ENCODE data around the gene HOXD11.

The HOXD11 gene

GRCh38 chr2:176122683-176123410 lies 15.8 kb downstream of the HOXD11 start, which contains the start of gene HOXD9:
HOXD9 (plus strand) TSS chr2:176122719; CDS start chr2:176122769, 50 bp downstream.
- DNase-seq = peak; percentile 47

GRCh38 chr2:176123411-176124109 lies 16.5 kb downstream of the HOXD11 start:
- DNase-seq = no peak

GRCh38 chr2:176124110-176124946 lies 17.2 kb downstream of the HOXD11 start:
- DNase-seq = no peak

GRCh38 chr2:176124947-176125771 lies 18.1 kb downstream of the HOXD11 start:
- DNase-seq = no peak

- DNase-seq = no peak
These were observed 18.6 kb downstream of the HOXD11 start for GRCh38 chr2:176125772-176126054.

GRCh38 chr2:176126929-176127773 lies 20.1 kb downstream of the HOXD11 start:
- DNase-seq = peak; percentile 74

- no peak for DNase-seq
These were observed 20.6 kb downstream of the HOXD11 start for GRCh38 chr2:176127774-176128072.

GRCh38 chr2:176128172-176128981 lies 21.3 kb downstream of the HOXD11 start:
- DNase-seq = no peak

GRCh38 chr2:176128982-176129796 lies 22.1 kb downstream of the HOXD11 start, which contains the start of gene HOXD8:
HOXD8 (plus strand) TSS chr2:176129705; CDS start chr2:176130367, 662 bp downstream.
- no peak for DNase-seq

GRCh38 chr2:176129813-176130146 lies 22.7 kb downstream of the HOXD11 start:
- no peak for DNase-seq

GRCh38 chr2:176130147-176130956 lies 23.3 kb downstream of the HOXD11 start:
- no peak for DNase-seq

- DNase-seq = no peak
These were observed 24.1 kb downstream of the HOXD11 start for GRCh38 chr2:176130957-176131847.

- no peak for DNase-seq
These were observed 24.7 kb downstream of the HOXD11 start for GRCh38 chr2:176131848-176132158.

GRCh38 chr2:176132205-176133171 lies 25.4 kb downstream of the HOXD11 start:
- DNase-seq = no peak

- DNase-seq = no peak
These were observed 26.3 kb downstream of the HOXD11 start for GRCh38 chr2:176133389-176133788.

GRCh38 chr2:176134035-176134434 lies 27.0 kb downstream of the HOXD11 start:
- DNase-seq = no peak

GRCh38 chr2:176135035-176135440 lies 28.0 kb downstream of the HOXD11 start:
- DNase-seq = no peak
